A673 (cell line): ENCODE measurements around the gene DIS3L2. TPM values are rescaled to one million over a fixed set of nuclear protein-coding genes. Genes with fewer than 3 reads are reported as not detected.

Source experiments
- BruUV-seq: library from RNA; stranded (reverse); fragments of 400-500 nt; replicated peaks from 2 replicates; lab custom pipeline; 2021; lab: Mats Ljungman, UMichigan
- CTCF ChIA-PET: fragments of 300-600 bp; sonication (Branson Sonifier 250); formaldehyde crosslinking; loops from one replicate; lab custom pipeline; 2022; ENCODE audit warnings: antibody characterized with exemption; lab: Charles Lee
- POLR2A ChIA-PET: fragments of 300-600 bp; sonication (Branson Sonifier 250); formaldehyde crosslinking; loops from one replicate; lab custom pipeline; 2022; ENCODE audit warnings: antibody characterized with exemption; ENCODE audit not compliant: low non-redundant PET; lab: Charles Lee
- DNase-seq: peaks from one replicate; pipeline ENCODE4 v3.0.0-alpha.2; 2015; ENCODE audit warnings: low spot score
- H3K27ac ChIP-seq: fragments of 200-600 bp; sonication (generic); 2 replicates; pipeline ENCODE4 v1.5.1; 2016; ENCODE audit warnings: mixed run types, low read depth, mild to moderate bottlenecking, mixed read lengths, antibody characterized with exemption, low read length; ENCODE audit not compliant: poor library complexity, severe bottlenecking
- H3K27me3 ChIP-seq: fragments of 200-600 bp; sonication (generic); replicated peaks from 2 replicates; pipeline ENCODE4 v1.6.1; 2017; ENCODE audit warnings: mixed run types, low read depth, mild to moderate bottlenecking, mixed read lengths, antibody characterized with exemption, low read length; ENCODE audit not compliant: insufficient read depth, poor library complexity
- H3K36me3 ChIP-seq: fragments of 200-600 bp; sonication (generic); 2 replicates; pipeline ENCODE4 v1.6.1; 2016; ENCODE audit warnings: mixed run types, mild to moderate bottlenecking, mixed read lengths, antibody characterized with exemption, low read length; ENCODE audit not compliant: insufficient read depth, poor library complexity, severe bottlenecking
- H3K4me1 ChIP-seq: fragments of 200-600 bp; sonication (generic); 2 replicates; pipeline ENCODE4 v1.6.1; 2017; ENCODE audit warnings: mixed run types, mild to moderate bottlenecking, mixed read lengths, antibody characterized with exemption, low read length; ENCODE audit not compliant: insufficient read depth, poor library complexity, severe bottlenecking
- H3K4me3 ChIP-seq: fragments of 200-600 bp; sonication (generic); 2 replicates; pipeline ENCODE4 v1.5.1; 2016; ENCODE audit warnings: low read depth, mixed run types, mild to moderate bottlenecking, mixed read lengths, low read length; ENCODE audit not compliant: poor library complexity, severe bottlenecking
- H3K9me3 ChIP-seq: fragments of 200-600 bp; sonication (generic); 2 replicates; pipeline ENCODE4 v1.6.1; 2016; ENCODE audit warnings: mixed run types, low read depth, mild to moderate bottlenecking, mixed read lengths, antibody characterized with exemption, low read length; ENCODE audit not compliant: poor library complexity, severe bottlenecking
- CTCF ChIP-seq: fragments of 300-800, 200-600 bp; sonication (generic); conservative IDR thresholded peaks from 2 replicates; pipeline ENCODE4 v1.5.1; 2017; ENCODE audit warnings: low read depth, mild to moderate bottlenecking, antibody characterized with exemption, low read length, moderate library complexity, mixed read lengths
- EZH2 ChIP-seq: fragments of 200-600 bp; sonication (generic); IDR thresholded peaks from 2 replicates; pipeline ENCODE4 v1.6.1; 2017; ENCODE audit warnings: borderline replicate concordance, low read depth, mild to moderate bottlenecking, mixed read lengths, antibody characterized with exemption, low read length; ENCODE audit not compliant: poor library complexity, severe bottlenecking
- intact Hi-C: fragments of 100-400 bp; cut with micrococcal nuclease; formaldehyde crosslinking; loops from one replicate; pipeline ENCODE4 v1.10.0; 2022; ENCODE audit not compliant: unreplicated experiment
- total RNA-seq: library from RNA; stranded (reverse); gene quantifications from 2 replicates; pipeline ENCODE4 v1.2.3, GENCODE V29; 2021

The DIS3L2 gene
- total RNA-seq, 1 experiment from 2014 or later: 38.7 TPM

DNA sequence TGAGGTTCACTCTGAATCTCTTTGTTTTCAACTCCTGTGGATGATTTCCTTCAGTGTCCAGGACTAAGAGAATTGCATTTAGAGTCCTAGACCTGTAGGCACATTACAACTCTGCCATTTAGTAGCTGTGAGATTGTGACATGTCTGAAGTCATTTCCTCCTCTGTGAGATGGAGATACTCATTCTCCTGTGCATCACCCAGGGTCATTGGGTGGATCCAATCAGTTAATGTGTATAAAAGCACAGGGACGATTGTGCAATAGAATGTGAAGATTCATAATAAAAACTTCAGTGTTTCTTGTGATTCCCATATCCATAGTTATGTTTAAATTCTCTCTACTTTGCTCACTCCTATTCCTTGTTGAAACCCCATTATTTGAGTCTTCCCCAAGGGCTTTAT, 113.6 kb downstream of the DIS3L2 start:
- Histone ChIP-seq H3K4me3 (no peak overlapping the region), H3K9me3 (no peaks in the 10 kb centered on the region), H3K4me1 (no peaks in the 10 kb centered on the region), H3K27me3 (no peaks in the 10 kb centered on the region), H3K27ac (no peak overlapping the region), H3K36me3 (no peaks in the 10 kb centered on the region)
- no peak for DNase-seq
- ChIA-PET CTCF (no interaction called here), POLR2A (no interaction called here)
- intact Hi-C loops: no loop called here
- BruUV-seq: no TSS peak
- TF ChIP-seq CTCF (no peak), EZH2 (no peak)

DNA sequence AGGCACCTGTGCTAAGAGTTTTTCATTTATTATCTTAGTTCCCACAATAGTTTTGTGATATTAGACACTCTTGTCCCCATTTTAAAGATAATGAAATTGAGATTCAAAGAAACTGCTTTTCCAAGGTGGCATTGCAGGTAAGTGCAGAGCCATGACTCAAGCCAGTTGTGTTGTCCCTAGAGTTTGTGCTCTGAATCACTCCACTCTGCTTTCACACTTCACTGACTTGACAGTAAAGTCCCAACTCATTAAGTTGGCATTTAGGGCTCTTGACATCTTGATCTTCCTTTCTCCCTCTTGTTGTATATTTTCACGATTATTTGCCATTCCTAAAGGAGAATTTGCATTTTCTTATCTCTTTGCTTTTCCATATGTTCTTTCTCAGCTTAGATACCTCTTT, 114.3 kb downstream of the DIS3L2 start:
- ChIA-PET POLR2A (no interaction called here), CTCF (no interaction called here)
- intact Hi-C loops: no loop called here
- no peaks in the 10 kb centered on the region for H3K4me1 ChIP-seq
- no peak for DNase-seq
- H3K36me3 ChIP-seq: no peaks in the 10 kb centered on the region
- no peaks in the 10 kb centered on the region for H3K27me3 ChIP-seq
- H3K27ac ChIP-seq: no peak overlapping the region
- no peak overlapping the region for H3K4me3 ChIP-seq
- TF ChIP-seq CTCF (no peak), EZH2 (no peak)
- no peaks in the 10 kb centered on the region for H3K9me3 ChIP-seq
- BruUV-seq: no TSS peak

- Histone ChIP-seq H3K4me1 (no peaks in the 10 kb centered on the region), H3K27ac (no peak overlapping the region), H3K4me3 (no peak overlapping the region), H3K9me3 (no peaks in the 10 kb centered on the region), H3K27me3 (no peaks in the 10 kb centered on the region), H3K36me3 (no peaks in the 10 kb centered on the region)
- POLR2A ChIA-PET: interaction anchor here (0.7 kb wide), 1 partner anchor 47 kb away, joined by 3 read pairs; no protein-coding TSS in a partner anchor
- TF ChIP-seq CTCF: no peak
- TF ChIP-seq EZH2: no peak
- intact Hi-C loops: no loop called here
- no TSS peak for BruUV-seq
- CTCF ChIA-PET: no interaction called here
- DNase-seq: no peak
Measured at GRCh38 chr2:232076272-232076671, 114.8 kb downstream of the DIS3L2 start.
